Thoracic aorta (tissue), 2 donors: ENCODE results near the gene SGCD. TPM values are rescaled to one million over a fixed set of nuclear protein-coding genes. Genes with fewer than 3 reads are reported as not detected.

ENCODE experiments used
- ATAC-seq: fragments of 150-250 bp; one replicate; pipeline ENCODE4 v1.8.0; 2017; ENCODE audit warnings: low read depth; ENCODE audit not compliant: insufficient number of reproducible peaks, low FRiP score
- DNase-seq: peaks from one replicate; pipeline ENCODE4 v3.0.0-alpha.2; 2020; ENCODE audit warnings: low spot score
- H3K27ac ChIP-seq, 2 donors: fragments of 200-600 bp; sonication (generic); 1 replicate in 1 of 2; 2 replicates in 1 of 2; pipeline ENCODE4 v1.5.1; 2016; ENCODE audit warnings: mild to moderate bottlenecking in 2 of 2, moderate library complexity in 2 of 2
- H3K27me3 ChIP-seq: fragments of 200-600 bp; sonication (generic); replicated peaks from 2 replicates; pipeline ENCODE4 v1.6.0; 2016; ENCODE audit warnings: mild to moderate bottlenecking; ENCODE audit not compliant: insufficient read depth
- H3K36me3 ChIP-seq: fragments of 200-600 bp; sonication (generic); one replicate; pipeline ENCODE4 v1.5.1; 2016
- H3K4me1 ChIP-seq, 2 donors: fragments of 200-600 bp; sonication (generic); 1 replicate in 1 of 2; 2 replicates in 1 of 2; pipeline versions ENCODE4 v1.5.1 to v1.6.0; 2016; ENCODE audit warnings: low read depth in 2 of 2, mild to moderate bottlenecking in 1 of 2; ENCODE audit not compliant: control insufficient read depth in 1 of 2
- H3K4me3 ChIP-seq: fragments of 200-600 bp; sonication (generic); 2 replicates; pipeline ENCODE4 v1.5.1; 2016; ENCODE audit warnings: mild to moderate bottlenecking
- H3K9me3 ChIP-seq: fragments of 200-600 bp; sonication (generic); 2 replicates; pipeline ENCODE4 v1.5.1; 2016
- CTCF ChIP-seq: fragments of 200-600 bp; sonication (generic); IDR thresholded peaks from one replicate; pipeline ENCODE4 v1.5.1; 2019; ENCODE audit warnings: antibody characterized with exemption
- total RNA-seq, 2 donors: library from RNA; depleted of rRNA; stranded (reverse); fragments of >200 nt; gene quantifications; one replicate each; pipeline versions ENCODE4 v1.1.0 to v1.2.3, GENCODE V29; 2016

SGCD gene
- total RNA-seq, 2 donors from 2014 or later: 20.4 to 40.3 TPM

DNA sequence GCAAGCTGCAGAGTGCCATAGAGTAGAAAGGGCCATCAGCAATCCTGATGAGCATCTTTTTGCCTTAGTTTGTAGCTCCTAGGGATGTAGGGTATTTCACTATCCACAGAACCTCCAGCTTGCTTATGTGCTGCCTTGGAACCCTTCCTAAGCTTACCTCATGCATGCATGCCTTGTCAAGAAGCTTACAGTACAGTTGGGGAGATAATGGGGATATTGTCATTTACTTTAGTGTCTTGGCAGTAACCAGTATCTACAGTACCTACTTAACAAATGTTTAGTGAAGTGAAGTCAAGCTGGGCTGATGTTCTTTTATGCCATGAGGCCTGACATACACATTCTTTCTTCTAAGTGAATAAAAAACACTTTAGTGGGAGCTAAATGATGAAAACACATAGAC is 358.5 kb downstream of the SGCD start:
- no peak for TF ChIP-seq CTCF
- DNase-seq: no peak

DNA sequence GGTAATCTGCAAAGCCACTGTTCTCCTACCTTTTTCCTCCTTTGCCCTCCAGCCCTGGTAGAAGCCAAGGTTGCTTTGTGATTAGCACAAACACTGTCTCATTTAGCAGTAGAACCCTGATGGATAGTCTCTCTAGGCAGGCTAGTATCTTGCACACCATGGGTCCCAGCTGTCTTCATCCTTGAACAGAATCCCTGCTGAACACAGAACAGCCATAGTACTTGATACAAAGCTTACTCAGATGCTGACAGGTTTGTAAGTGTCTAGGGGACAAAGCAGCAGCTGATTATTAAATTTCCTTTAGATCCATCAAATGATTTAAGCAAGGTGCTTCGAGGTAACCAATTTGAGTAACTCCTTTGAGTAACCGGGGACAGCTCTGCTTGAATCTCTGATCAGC is 359.4 kb downstream of the SGCD start:
- Histone ChIP-seq H3K4me1 (peaks cover 0 to 18% of the 10 kb centered on the region in 2 donors), H3K27me3 (no peaks in the 10 kb centered on the region), H3K4me3 (no peak overlapping the region), H3K36me3 (no peaks in the 10 kb centered on the region), H3K27ac (no peak overlapping the region), H3K9me3 (no peaks in the 10 kb centered on the region)
- TF ChIP-seq CTCF: no peak
- ATAC-seq (no peak), DNase-seq (no peak)

More for the DNA sequence above, 358.5 kb downstream of the SGCD start:
- H3K27ac ChIP-seq: no peak overlapping the region
- no peaks in the 10 kb centered on the region for H3K27me3 ChIP-seq
- no peak for ATAC-seq
- no peaks in the 10 kb centered on the region for H3K9me3 ChIP-seq
- no peaks in the 10 kb centered on the region for H3K36me3 ChIP-seq
- no peak overlapping the region for H3K4me3 ChIP-seq
- H3K4me1 ChIP-seq: peaks cover 0 to 18% of the 10 kb centered on the region in 2 donors

DNA sequence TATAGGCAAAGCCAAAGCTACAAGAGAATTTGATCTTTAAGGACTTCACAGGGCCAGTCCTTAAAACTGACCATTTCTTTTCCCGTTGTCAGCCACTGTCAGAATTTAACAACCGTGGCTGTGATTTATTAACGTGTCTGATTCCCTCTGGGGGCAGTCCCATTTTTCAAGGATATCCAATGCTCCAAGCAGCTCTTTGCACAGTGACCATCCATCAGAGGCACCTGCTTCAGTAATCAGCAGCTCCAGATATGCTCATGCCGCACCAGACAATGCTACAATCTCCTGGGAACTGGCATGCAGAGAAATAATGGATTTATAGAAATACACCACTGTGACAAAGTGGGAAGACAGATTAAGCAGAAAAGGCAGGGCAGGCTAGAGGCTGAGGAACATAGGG is 359.8 kb downstream of the SGCD start:
- ATAC-seq: no peak

GRCh38 chr5:156687514-156687913 is 360.6 kb downstream of the SGCD start:
- ATAC-seq (no peak), DNase-seq (no peak)
- no peak for TF ChIP-seq CTCF
- no peak overlapping the region for H3K4me3 ChIP-seq
- H3K9me3 ChIP-seq: no peaks in the 10 kb centered on the region
- H3K27ac ChIP-seq: no peak overlapping the region
- no peaks in the 10 kb centered on the region for H3K36me3 ChIP-seq
- H3K27me3 ChIP-seq: no peaks in the 10 kb centered on the region
- peaks cover 0 to 18% of the 10 kb centered on the region in 2 donors for H3K4me1 ChIP-seq

More for the DNA sequence above, 359.8 kb downstream of the SGCD start:
- Histone ChIP-seq H3K4me3 (no peak overlapping the region), H3K27me3 (no peaks in the 10 kb centered on the region), H3K4me1 (peaks cover 0 to 18% of the 10 kb centered on the region in 2 donors), H3K9me3 (no peaks in the 10 kb centered on the region), H3K27ac (no peak overlapping the region), H3K36me3 (no peaks in the 10 kb centered on the region)
- DNase-seq: no peak
- TF ChIP-seq CTCF: no peak

DNA sequence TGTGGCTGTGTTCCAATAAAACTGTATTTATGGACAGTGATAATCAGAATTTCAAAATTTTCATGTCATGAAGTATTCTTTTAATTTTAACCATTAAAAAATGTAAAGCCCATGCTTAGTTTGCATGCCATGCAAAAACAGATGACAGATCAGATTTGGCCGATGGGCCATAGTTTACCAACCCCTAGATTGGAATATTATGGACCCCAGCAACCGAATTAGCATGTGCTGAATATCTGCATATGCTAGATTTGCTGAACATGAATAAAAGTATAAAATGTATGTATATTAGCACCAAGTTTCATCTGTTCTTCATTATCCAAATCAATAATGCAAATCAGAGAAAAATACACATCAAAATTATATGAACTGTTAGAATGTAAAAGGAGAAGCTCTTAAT is 364.6 kb downstream of the SGCD start:
- H3K27me3 ChIP-seq: no peaks in the 10 kb centered on the region
- peaks cover 0 to 14% of the 10 kb centered on the region in 2 donors for H3K4me1 ChIP-seq
- DNase-seq (no peak), ATAC-seq (no peak)
- no peak for TF ChIP-seq CTCF
- no peak overlapping the region for H3K4me3 ChIP-seq
- H3K27ac ChIP-seq: no peak overlapping the region
- H3K36me3 ChIP-seq: no peaks in the 10 kb centered on the region
- no peaks in the 10 kb centered on the region for H3K9me3 ChIP-seq
